HG03571 (cell line): Measurements from ENCODE around the gene PTMA.
"Not testable (repeated sequence)": the region's sequence is repeated elsewhere in the genome, so short reads cannot be mapped to it uniquely, and the experiment has no call there.

Experiments
- ATAC-seq: cut with Tn5 transposase; IDR thresholded peaks from one replicate; pipeline ENCODE4 v1.9.1; 2021; ENCODE audit not compliant: unreplicated experiment

Gene PTMA

DNA sequence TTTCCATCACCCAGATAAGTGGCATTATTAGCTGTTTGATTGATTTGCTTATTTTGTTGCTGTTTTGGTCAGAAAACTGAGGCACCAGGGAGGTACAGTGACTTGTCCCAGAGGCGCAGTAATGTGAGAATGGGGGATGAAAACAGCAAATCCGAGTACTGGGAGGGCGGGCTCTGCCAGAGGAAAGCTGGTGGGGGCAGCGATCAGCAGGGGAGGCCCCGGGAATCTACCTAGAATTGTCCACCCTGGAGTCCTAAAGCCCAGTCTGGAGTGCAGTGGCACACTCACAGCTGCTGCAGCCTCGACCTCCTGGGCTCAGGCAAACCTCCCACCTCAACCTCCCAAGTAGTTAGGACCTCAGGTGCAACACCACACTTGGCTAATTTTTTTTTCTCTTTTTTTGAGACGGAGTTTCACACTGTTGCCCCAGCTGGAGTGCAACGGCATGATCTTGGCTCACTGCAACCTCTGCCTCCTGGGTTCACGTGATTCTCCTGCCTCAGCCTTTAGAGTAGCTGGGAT is 17.0 kb upstream of the PTMA start:
- ATAC-seq: no peak

DNA sequence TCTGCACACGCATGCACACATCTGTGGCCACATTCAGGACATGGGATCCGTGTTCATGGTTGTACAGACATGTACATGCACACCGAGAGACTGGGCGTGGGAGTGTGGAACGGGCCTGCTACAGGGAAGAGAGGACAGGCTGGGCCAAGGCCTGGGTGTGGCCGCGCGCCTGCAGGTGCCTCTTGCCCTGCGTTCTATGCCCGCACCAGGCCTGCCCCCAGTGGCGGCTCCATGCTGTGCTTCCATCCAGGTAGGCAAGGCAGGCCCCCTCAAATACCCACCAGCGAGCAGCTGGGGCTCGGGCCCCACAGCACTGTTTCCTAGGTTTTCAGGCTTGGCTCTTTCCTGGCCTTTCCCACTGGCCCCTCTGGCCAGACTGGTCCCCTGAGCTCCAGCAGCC is 15.5 kb upstream of the PTMA start:
- ATAC-seq: no peak

DNA sequence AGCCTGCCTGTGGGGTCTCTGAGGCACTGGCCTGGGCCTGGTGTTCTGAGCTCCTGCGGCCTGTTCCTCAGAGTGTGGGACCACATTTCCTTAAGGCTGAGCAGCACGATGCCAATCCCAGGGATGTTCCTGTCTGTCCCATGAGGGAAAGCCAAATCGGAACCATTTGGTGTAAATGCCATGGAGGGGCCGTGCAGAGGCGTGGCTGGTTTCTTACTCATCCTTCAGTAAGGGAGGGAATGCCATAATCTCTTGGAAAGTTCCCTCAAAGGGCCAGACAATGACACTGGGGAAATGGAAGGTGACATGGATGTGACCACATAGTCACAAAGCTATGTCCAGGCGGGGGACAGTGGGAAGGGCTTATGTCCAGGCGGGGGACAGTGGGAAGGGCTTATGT is 14.4 kb upstream of the PTMA start:
- no peak for ATAC-seq

DNA sequence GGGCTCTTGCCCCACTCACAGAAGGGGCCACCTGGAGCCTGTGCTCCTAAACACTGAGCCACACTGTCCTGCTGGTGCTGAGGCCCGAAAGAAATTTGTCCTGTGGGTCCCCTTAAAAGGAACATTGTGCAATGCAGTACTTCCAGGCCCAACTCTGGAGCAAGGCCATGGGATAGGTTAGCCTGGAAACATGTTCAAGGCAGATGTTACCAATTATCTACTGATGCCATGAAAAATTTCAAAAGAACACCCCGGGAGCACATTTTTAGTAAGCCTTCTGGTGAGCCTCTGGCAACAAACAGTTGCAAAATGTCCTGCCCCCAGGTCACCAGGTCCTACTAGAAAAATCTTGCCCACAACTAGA is 12.3 kb upstream of the PTMA start:
- no peak for ATAC-seq

DNA sequence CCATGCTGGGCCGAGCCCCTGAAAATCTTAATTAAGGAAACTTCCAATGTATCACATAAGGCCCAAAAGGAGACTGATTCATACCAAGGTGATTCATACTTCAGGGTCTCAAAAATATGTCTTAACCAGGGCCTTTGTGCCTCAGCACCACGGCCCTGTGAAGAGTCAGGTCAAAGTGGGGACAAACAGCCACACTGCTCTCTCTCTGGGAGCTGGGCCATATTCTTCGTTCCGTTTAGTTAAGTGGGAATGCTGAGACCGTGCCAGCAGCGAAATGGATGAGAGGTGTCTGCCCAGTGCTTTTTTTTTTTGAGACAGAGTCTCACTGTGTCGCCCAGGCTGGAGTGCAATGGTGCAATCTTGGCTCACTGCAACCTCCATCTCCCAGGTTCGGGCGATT is 9.3 kb upstream of the PTMA start:
- no peak for ATAC-seq

DNA sequence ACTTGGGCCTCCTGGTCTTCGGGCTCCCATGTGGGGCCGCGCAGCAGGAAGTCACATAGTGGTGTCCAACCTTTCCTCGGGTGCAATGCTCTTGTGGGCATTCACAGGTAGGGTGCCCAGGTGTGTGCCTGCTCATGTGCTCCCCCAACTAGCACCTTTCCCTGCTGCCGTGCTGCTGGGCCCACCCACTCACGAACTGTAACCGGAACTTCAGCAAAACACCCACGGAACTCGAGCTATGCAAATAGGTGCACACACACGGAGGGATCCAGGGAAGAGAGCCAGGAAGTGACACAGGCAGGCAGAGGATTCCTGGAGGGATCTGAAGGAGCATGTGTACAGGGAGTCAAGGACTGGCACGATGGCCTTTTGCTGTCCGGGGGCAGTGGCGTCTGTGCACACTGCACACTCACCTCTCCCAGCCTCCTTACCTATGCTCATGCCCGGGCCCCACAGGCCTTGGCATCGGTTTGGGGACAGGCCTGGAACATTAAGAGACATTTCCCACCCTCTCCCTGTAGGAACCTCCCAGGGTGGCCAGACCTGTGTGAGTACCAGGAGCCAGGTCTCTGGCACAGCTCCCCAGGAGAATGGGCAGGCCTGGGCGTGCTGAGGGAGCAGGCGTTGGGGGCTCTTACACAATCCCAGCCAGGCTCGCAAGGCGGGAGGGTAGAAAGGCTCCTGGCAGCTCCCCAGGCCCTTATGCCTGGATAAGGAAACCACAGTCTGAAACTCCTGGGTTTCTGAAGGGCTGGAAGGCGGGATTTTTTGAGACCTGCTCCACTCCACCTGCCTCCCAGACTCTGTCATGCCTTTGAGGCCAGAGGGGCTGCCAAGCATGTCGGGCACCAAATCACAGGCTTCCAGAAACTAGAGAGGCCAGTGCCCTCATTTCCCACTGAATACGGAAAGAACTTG is 6.6 kb upstream of the PTMA start:
- no peak for ATAC-seq

DNA sequence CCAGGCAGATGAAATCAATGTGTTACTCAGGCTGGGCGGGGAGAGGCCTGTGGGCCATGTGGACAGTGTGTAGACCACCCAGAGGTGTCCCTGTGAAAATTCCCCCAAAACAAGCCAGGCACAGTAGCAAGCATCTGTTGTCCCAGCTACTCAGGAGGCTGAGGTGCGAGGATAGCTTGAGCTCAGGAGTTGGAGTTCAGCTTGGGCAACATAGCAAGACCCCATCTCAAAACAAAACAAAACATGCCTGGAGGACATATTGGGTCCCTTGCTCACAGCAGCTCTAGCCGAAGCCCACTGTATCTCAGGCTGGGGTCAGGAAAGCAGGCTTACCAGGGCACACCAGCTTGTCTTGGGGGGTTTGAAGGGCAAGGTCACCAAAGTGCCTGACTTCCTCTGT is 4.3 kb upstream of the PTMA start:
- no peak for ATAC-seq

DNA sequence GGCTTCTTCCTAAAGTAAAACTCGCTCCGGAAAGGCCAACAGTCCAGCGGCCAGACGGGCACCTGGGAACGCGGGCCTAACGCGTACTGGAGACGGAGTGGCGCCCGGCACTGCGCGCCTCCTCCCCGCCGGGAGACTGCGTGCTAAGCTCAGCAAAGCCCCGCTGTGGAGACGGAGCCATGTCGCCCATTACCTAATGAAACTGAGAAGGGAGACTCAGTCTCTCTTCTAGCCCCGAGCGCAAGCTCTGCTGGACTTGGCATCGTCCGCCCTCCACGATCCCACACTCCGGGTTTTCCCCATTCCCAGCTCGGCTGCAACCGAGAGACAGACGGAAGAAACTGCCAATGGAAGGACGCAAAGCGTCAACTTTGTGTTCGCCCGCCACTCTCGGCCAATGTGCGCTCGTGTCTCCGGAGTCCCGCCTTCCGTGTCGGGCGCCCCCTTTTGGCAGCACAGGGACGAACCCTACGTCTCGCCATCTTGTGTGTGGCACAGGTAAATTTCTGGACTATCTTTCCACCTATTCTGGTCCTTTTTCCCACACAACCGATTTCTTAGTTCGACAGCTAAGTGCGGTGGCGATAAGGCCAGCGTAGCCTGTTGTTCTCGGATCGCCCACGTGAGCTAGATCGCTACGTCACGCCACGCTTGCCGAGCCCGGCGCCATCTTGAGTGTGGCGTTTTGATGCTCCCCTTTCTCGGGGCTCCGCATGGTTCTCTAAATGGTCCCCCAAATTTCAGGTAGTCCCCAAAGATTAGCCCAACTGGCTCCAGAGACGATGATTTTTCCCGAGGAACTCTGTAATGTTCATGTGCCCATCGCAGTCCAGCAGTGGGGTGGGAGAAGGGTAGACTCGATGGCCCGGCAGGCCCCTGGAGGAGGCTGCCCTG is 1.3 kb upstream of the PTMA start:
- ATAC-seq: peak; percentile 38

DNA sequence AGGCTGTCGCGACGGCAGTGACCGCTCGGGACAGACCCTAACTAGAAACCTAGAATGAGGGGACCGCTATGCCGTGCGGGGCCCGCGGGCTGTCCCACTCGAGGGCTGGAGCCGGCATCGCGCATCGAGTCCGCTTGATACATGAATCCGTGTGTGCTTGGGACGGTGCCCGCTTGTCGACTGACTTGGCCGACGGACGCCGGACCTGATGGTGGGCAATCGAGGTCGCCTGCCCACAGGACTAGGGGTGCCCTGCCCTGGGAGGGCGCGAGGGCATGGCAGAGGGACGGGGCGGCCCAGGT is 749 bp upstream of the PTMA start:
- ATAC-seq: no peak

DNA sequence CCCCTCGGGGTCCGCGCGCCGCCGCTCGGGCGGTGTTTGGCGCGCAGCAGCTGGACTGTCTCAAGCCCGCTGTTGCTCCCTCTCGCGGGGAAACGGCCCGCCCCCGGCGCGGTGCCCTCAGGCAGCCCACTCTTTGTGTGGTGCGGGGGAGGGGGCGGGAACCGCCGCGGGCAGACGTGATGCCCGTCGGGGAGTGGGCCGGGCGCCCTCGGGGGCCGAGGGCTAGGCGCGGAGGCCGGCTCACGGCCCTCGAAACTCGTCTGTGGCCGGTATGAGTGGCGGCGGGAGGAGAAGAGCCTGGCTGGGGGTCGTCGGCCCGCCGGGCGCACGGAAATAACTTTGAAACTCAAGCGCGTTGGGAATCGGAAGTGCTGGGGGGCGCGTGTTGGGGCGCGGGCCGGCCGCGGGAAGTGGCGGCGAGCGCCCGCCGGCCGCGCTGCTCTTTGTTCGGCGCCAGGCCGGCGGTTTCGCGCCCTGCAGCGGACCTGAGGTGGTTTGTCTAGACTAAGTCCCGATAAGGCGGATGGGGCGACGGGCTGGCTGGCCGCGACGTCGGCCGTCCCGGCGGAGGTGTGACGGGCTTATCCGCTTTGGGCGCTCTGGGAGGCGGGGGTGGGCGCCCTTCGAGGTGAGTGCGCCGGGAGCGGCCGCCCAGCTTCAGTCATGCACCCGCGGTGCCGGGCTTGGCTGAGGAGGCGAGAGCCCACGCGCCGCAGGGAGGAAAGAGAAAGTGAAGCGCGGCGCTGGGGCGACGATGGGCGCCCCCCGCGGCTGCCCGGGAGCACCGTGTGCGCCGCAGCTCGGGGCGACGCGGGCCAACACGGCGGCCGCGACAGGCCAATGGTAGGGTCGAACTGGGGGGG is 679 bp downstream of the PTMA start:
- ATAC-seq: no peak

DNA sequence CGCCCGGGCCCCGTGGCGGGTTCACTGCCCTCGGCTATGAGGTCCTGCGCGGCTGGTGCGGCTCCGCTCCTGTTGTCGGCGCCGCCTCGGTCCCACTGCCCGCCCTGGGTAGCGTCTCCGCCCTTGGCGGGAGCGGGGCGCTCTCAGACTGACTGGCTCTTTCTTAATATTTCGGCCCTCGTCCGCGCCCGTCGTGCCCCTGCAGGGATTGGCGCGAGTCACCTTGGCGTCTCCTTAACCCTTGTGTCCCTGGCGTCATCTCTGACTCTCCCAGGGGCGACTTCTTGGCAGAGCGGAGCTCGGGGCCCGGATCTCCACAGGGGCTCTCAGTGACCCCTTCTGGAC is 1.3 kb downstream of the PTMA start:
- ATAC-seq: no peak

DNA sequence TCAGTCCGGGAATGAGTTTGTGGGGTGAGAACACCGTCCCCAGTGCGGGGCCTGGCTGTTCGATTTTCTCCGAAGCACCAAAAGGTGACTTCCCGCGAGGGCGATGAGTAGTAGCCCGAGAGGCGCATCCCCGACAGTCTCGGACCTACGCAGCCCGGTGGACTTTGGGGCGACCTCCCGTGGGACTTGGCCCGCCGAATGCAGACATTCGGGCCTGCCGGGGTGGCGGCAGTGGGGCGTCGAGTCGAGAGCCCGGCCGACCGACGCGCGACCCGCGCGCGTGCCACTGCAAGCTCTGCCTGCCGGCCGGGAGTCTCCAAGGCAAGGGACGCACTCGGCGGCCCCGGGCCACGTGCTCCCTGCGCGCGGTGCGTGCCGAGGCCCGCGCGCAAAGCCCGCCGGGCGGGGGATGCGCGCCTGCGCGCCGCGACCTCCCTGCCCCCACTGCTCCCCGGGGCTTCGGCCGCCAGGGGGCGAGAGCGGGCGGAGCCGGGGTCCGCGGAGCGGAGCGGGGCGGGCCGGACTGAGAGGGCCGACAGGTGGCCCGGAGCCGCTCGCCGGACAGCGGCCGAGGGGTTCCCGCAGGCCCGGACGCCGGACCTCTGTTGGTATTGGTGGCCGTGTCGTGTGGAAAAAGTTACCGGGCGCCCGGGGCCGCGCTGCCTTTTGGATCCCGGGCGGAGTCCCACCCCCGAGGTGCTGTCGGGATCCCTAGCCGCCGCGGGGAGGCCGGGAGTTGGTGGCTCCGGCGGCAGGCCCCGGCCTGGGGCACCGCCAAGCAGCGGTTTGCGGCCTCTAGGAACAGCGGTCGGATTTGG is 1.9 kb downstream of the PTMA start:
- ATAC-seq: peak; percentile 16

DNA sequence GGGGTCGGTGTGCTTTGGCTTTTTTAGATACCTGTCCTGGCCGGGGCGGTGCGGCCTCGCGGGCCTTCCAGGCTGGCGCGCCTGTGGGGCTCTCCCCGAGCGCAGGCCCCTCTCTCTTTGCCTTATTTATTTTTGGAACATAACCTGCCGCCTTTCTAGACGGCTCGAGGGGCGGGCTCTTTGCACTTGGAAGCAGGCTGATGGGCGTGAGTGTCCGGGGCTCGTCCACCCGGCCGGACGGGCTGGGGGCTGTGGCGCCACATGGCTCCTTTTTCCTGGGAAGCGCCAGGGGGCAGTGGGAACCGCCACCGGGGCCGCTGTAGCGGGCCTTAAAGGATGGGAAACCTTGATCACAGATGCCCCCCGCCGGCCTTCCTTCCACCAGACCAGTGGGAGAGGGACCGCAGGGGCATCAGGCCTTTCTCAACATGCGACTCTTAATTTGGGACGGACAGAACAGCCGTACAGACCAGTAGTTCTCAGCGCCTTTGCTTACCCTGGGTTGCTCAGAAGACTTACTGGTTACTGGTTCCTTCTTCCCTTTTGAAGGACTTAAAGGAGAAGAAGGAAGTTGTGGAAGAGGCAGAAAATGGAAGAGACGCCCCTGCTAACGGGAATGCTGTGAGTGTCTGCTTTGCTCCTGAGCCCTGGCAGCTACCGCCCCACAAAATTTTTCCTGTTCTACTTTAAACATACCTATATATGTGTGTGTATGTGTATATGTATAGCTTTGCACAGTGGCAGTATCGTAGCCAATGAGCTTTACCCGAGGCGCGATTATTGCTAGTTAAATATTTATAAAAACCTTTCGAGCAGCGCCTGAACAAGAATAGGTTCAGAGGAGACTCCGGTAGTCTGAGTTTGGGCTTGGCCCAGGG is 2.7 kb downstream of the PTMA start:
- no peak for ATAC-seq

DNA sequence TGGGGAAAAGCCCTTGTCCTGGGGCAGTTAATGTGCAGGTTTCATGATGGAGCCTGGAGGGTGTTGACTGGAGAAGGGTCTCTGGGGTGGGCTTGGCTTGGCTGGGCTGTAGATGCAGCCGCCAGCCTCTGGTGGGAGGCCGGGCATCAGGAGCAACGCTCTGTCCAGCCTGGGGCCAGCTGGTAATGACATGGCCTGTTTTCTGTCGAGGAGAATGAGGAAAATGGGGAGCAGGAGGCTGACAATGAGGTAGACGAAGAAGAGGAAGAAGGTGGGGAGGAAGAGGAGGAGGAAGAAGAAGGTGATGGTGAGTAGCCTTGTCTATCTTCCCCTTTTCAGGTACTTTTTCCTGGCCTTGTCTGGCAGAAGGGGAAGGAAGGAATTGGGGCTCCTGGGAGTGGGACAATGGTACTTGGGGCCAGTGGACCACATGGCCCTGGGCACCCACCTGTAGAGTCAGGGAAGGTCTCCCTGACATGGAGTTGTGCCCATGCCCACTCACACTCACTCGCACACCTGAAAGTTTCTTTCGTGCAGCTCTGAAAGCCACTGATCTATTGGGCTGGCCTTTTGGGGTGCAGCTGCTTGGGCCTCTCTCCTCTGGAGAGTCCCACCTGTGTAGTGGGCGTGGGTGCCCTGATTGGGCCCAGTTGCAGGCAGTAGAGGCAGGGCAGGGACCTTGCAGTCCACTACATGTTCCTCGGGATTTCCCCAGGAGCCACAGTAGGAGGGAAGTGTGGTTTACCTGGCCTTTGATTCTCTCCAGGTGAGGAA is 3.5 kb downstream of the PTMA start:
- ATAC-seq: no peak

DNA sequence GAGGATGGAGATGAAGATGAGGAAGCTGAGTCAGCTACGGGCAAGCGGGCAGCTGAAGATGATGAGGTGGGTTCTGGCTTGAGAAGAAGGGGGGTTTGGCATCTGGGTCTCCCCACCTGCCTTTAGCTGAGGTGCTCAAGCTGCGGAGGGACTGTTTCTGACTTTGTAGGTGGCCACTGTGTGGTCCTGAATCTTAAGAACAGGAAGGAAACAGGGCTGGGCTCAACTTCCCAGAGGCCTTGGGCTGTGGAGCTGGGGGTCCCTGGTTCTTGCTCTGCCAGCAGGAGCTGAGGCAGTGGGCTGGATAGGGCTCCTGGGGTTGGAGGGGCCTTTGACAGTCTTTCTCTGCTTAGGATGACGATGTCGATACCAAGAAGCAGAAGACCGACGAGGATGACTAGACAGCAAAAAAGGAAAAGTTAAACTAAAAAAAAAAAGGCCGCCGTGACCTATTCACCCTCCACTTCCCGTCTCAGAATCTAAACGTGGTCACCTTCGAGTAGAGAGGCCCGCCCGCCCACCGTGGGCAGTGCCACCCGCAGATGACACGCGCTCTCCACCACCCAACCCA is 4.2 kb downstream of the PTMA start:
- ATAC-seq: not testable (repeated sequence)

DNA sequence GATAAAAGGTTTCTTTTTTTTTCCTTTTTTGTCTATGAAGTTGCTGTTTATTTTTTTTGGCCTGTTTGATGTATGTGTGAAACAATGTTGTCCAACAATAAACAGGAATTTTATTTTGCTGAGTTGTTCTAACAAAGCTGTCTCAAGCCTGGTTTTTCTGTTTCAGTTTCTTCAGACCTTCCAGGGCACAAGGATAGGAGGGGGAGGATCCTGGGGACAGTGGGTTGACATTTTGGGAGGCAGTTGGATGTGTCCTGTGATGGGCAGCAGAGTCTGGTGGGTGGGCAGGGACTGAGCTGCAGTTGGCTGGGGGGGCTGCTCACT is 5.0 kb downstream of the PTMA start:
- not testable (repeated sequence) for ATAC-seq

DNA sequence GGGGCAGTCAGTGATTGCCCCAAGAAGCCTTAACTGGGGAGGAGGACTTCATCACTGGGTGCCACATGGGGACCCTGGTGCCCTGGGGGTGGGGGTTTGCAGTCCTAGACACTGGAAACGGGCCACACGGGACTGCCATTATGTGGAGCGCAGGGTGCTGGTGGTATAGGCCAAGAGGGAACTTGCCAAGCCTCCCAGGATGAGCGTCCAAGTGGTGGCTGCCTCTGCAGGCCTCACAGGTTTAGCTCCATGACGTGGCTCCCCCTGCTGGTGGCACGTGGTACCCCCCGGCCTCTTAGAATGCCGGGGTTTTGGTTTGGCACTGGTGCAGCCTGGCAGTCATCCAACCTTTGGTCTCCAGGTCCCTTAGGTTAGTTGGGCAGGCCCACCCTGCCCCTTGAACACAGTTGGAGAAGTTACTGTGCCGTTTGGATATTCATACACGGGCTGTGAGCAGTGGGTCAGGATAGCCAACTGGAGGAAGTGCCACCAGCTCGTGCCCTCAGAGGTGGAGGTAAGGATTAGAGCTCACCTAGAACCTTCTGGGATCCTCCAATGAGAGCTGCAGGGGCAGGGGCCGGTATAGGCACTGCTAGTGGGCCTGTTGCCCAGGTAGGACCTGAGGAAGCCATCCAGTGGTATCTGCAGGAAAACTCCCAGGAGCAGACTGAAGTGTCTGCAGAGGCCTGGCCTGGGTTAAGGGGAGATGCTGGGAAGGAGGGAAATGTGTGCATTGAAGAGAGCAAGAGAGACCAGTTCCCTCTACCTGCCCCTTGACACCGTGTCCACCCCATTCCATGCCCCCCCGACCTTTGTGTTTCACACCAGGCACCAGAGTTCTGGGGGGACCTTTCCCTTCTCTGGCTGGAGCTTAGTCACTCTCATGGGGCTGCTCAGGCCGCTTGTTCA is 5.7 kb downstream of the PTMA start:
- ATAC-seq: peak; percentile 17
